IMR-90 (cell line): ENCODE measurements around the gene ROMO1. TPM values are rescaled to one million over a fixed set of nuclear protein-coding genes. Genes with fewer than 3 reads are reported as not detected.

ENCODE experiments used
- ATAC-seq: fragments of 200-7000 bp; cut with Tn5 transposase; 2 replicates; pipeline ENCODE4 v1.9.1; 2020; ENCODE audit warnings: low read depth, mild to moderate bottlenecking, moderate library complexity
- BruUV-seq: library from RNA; stranded (reverse); fragments of 400-500 nt; replicated peaks from 2 replicates; lab custom pipeline; 2021; lab: Mats Ljungman, UMichigan
- CTCF ChIA-PET: fragments of 300-600 bp; formaldehyde crosslinking; extraction: SDS; loops from one replicate; lab custom pipeline; 2021; ENCODE audit warnings: antibody characterized with exemption; lab: Yijun Ruan, JAX
- POLR2A ChIA-PET: fragments of 300-600 bp; sonication (Branson Sonifier 250); formaldehyde crosslinking; loops from one replicate; lab custom pipeline; 2022; ENCODE audit warnings: antibody characterized with exemption; ENCODE audit not compliant: unreplicated experiment; lab: Charles Lee
- DNase-seq: peaks from one replicate; pipeline ENCODE4 v3.0.0; 2013
- H2AFZ ChIP-seq: replicated peaks from 2 replicates; pipeline ENCODE3; 2013; ENCODE audit warnings: low read length, mild to moderate bottlenecking; ENCODE audit not compliant: poor library complexity
- H2AK5ac ChIP-seq: 2 replicates; pipeline ENCODE4 v1.6.1; 2013; ENCODE audit warnings: low read depth, low read length, inconsistent platforms
- H2AK9ac ChIP-seq: replicated peaks from 2 replicates; pipeline ENCODE3; 2013; ENCODE audit warnings: mild to moderate bottlenecking, low read depth, low read length, moderate library complexity; ENCODE audit not compliant: poor library complexity
- H2BK120ac ChIP-seq: 2 replicates; pipeline ENCODE4 v1.6.1; 2013; ENCODE audit warnings: low read depth, low read length, inconsistent platforms
- H2BK15ac ChIP-seq: 3 replicates; pipeline ENCODE4 v1.6.1; 2013; ENCODE audit warnings: low read depth, low read length, inconsistent platforms
- H2BK20ac ChIP-seq: 2 replicates; pipeline ENCODE4 v1.6.1; 2013; ENCODE audit warnings: low read depth, mild to moderate bottlenecking, inconsistent platforms, low read length, moderate library complexity
- H2BK5ac ChIP-seq: 2 replicates; pipeline ENCODE4 v1.6.1; 2013; ENCODE audit warnings: mild to moderate bottlenecking, low read depth, low read length, inconsistent platforms; ENCODE audit not compliant: poor library complexity, severe bottlenecking
- H3K14ac ChIP-seq: replicated peaks from 2 replicates; pipeline ENCODE4 v1.6.1; 2013; ENCODE audit warnings: low read depth, low read length, inconsistent platforms
- H3K18ac ChIP-seq: 2 replicates; pipeline ENCODE4 v1.6.1; 2013; ENCODE audit warnings: low read depth, low read length, control low read depth
- H3K23ac ChIP-seq: 2 replicates; pipeline ENCODE4 v1.6.1; 2013; ENCODE audit warnings: low read depth, low read length, inconsistent platforms
- H3K27ac ChIP-seq: 2 replicates; pipeline ENCODE4 v1.5.1; 2013; ENCODE audit warnings: mild to moderate bottlenecking, control low read depth, low read length; ENCODE audit not compliant: insufficient read depth
- H3K27me3 ChIP-seq: 2 replicates; pipeline ENCODE4 v1.6.1; 2013; ENCODE audit warnings: low read length; ENCODE audit not compliant: control insufficient read depth, insufficient read depth
- H3K36me3 ChIP-seq: 2 replicates; pipeline ENCODE4 v1.6.1; 2013; ENCODE audit warnings: low read length, mixed read lengths; ENCODE audit not compliant: control insufficient read depth, insufficient read depth
- H3K4ac ChIP-seq: 2 replicates; pipeline ENCODE4 v1.6.1; 2013; ENCODE audit warnings: low read depth, low read length, inconsistent platforms
- H3K4me1 ChIP-seq: 2 replicates; pipeline ENCODE4 v1.6.1; 2013; ENCODE audit warnings: low read length, mixed read lengths; ENCODE audit not compliant: control insufficient read depth, insufficient read depth
- H3K4me2 ChIP-seq: 2 replicates; pipeline ENCODE4 v1.6.1; 2013; ENCODE audit warnings: low read depth, mild to moderate bottlenecking, control low read depth, low read length, moderate library complexity
- H3K4me3 ChIP-seq: 2 replicates; pipeline ENCODE4 v1.5.1; 2013; ENCODE audit warnings: low read depth, mild to moderate bottlenecking, control low read depth, low read length, moderate library complexity; ENCODE audit not compliant: insufficient read depth
- H3K56ac ChIP-seq: 2 replicates; pipeline ENCODE4 v1.6.1; 2013; ENCODE audit warnings: low read length, inconsistent platforms; ENCODE audit not compliant: insufficient read depth; ENCODE audit errors: extremely low read depth
- H3K79me1 ChIP-seq, 2 experiments: 2 replicates each; pipeline ENCODE4 v1.6.1; 2013; ENCODE audit warnings: low read length in 2 of 2, inconsistent platforms in 1 of 2, low read depth in 1 of 2
- H3K9ac ChIP-seq: 2 replicates; pipeline ENCODE4 v1.6.1; 2013; ENCODE audit warnings: low read depth, low read length, control low read depth
- H3K9me1 ChIP-seq: 2 replicates; pipeline ENCODE4 v1.6.1; 2013; ENCODE audit warnings: low read length, inconsistent platforms; ENCODE audit not compliant: insufficient read depth
- H3K9me3 ChIP-seq: 2 replicates; pipeline ENCODE4 v1.6.1; 2013; ENCODE audit warnings: low read length; ENCODE audit not compliant: control insufficient read depth, insufficient read depth
- H4K20me1 ChIP-seq: 2 replicates; pipeline ENCODE4 v1.6.1; 2013; ENCODE audit warnings: low read length, inconsistent platforms; ENCODE audit not compliant: insufficient read depth
- H4K5ac ChIP-seq: 2 replicates; pipeline ENCODE4 v1.6.1; 2013; ENCODE audit warnings: mild to moderate bottlenecking, low read depth, low read length, control low read depth
- H4K8ac ChIP-seq, 2 experiments: 2 replicates each; pipeline ENCODE4 v1.6.1; 2013; ENCODE audit warnings: low read depth in 2 of 2, low read length in 2 of 2, control low read depth in 1 of 2, inconsistent platforms in 1 of 2
- H4K91ac ChIP-seq: 2 replicates; pipeline ENCODE4 v1.6.1; 2013; ENCODE audit warnings: low read depth, low read length, inconsistent platforms; ENCODE audit not compliant: insufficient read depth
- NFE2L2 ChIP-seq: fragments of 150-350 bp; IDR thresholded peaks from 2 replicates; pipeline ENCODE4 v1.6.1; 2016; ENCODE audit warnings: low read depth, mild to moderate bottlenecking, low read length
- WGBS, 2 experiments: methylation state at CpG; one replicate each; pipeline versions ENCODE4 v1.1.5 to v1.1.7; 2013; ENCODE audit warnings: missing lambda C conversion rate in 2 of 2; ENCODE audit not compliant: insufficient read length in 1 of 2; ENCODE audit errors: extremely low coverage in 2 of 2; 5-methylcytosine and 5-hydroxymethylcytosine counted together
- dilution Hi-C: fragments of 300-500 bp; cut with HindIII; formaldehyde crosslinking; loops from one replicate; pipeline ENCODE4 v1.14.3; 2018; ENCODE audit warnings: low sequenced_read_pairs; ENCODE audit not compliant: unreplicated experiment
- in situ Hi-C: fragments of 300-500 bp; cut with MboI; formaldehyde crosslinking; loops from 3 replicates; pipeline ENCODE4 v1.14.3; 2019; ENCODE audit warnings: low sequenced_read_pairs, inconsistent platforms, mixed read lengths
- intact Hi-C: fragments of 100-400 bp; cut with micrococcal nuclease; formaldehyde crosslinking; loops from 2 replicates; pipeline ENCODE4 v1.10.0; 2022
- polyA plus RNA-seq, 3 experiments: library from polyadenylated mRNA; depleted of rRNA; stranded (reverse); fragments of >200 nt; gene quantifications; 2 replicates each; pipeline ENCODE4 v1.2.3, GENCODE V29; 2012; ENCODE audit warnings: low replicate concordance in 1 of 3
- total RNA-seq: library from RNA; depleted of rRNA; stranded (reverse); fragments of >200 nt; gene quantifications from 2 replicates; pipeline ENCODE4 v1.2.3, GENCODE V29; 2012
- TF ChIP-seq, protein P1 (sequence below): conservative IDR thresholded peaks from 2 replicates; pipeline ENCODE4 v1.5.1; 2012; ENCODE audit warnings: mild to moderate bottlenecking, low read depth, low read length, improper control_type of control experiment

The ROMO1 gene
- total and polyA plus RNA-seq, 2 of the 4 experiments (the other 2 are of a cell fraction): 223 to 555 TPM

- Histone ChIP-seq H3K9me3 (no peaks in the 10 kb centered on the region), H3K27ac (no peak overlapping the region), H2AK9ac (no peak overlapping the region), H3K4me3 (no peak overlapping the region), H3K4me2 (no peak overlapping the region), H3K9me1 (no peaks in the 10 kb centered on the region), H4K20me1 (peaks cover 69% of the 10 kb centered on the region), H3K36me3 (peaks cover 65% of the 10 kb centered on the region), H3K4me1 (no peaks in the 10 kb centered on the region), H3K27me3 (no peaks in the 10 kb centered on the region), H3K23ac (no peak overlapping the region), H3K18ac (no peak overlapping the region), H2AFZ (no peak overlapping the region), H4K8ac (no peak overlapping the region), H2BK15ac (no peak overlapping the region), H4K5ac (no peak overlapping the region), H2BK20ac (no peak overlapping the region), H2BK120ac (no peak overlapping the region), H3K4ac (no peak overlapping the region), H3K9ac (no peak overlapping the region), H3K79me1 (peaks cover 9 to 46% of the 10 kb centered on the region in 2 experiments), H2BK5ac (no peak overlapping the region), H4K91ac (no peak overlapping the region), H2AK5ac (no peak overlapping the region), H3K56ac (no peak overlapping the region), H3K14ac (no peak overlapping the region)
- dilution Hi-C loops: no loop called here
- DNase-seq (no peak), ATAC-seq (no peak)
- ChIA-PET POLR2A (interaction anchor here (0.9 kb wide), 1 partner anchor 34 kb away, joined by 5 read pairs; the partner anchor contains the start of gene RBM39), CTCF (no interaction called here)
- no CpG with 5 or more reads among the region's 1 CpG for WGBS, 2 experiments
- in situ Hi-C loops: no loop called here
- BruUV-seq: no TSS peak
- TF ChIP-seq, protein P1, sequence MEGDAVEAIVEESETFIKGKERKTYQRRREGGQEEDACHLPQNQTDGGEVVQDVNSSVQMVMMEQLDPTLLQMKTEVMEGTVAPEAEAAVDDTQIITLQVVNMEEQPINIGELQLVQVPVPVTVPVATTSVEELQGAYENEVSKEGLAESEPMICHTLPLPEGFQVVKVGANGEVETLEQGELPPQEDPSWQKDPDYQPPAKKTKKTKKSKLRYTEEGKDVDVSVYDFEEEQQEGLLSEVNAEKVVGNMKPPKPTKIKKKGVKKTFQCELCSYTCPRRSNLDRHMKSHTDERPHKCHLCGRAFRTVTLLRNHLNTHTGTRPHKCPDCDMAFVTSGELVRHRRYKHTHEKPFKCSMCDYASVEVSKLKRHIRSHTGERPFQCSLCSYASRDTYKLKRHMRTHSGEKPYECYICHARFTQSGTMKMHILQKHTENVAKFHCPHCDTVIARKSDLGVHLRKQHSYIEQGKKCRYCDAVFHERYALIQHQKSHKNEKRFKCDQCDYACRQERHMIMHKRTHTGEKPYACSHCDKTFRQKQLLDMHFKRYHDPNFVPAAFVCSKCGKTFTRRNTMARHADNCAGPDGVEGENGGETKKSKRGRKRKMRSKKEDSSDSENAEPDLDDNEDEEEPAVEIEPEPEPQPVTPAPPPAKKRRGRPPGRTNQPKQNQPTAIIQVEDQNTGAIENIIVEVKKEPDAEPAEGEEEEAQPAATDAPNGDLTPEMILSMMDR: no peak
- no peak for TF ChIP-seq NFE2L2
- intact Hi-C loops: loop anchor here (10.0 kb wide), 1 partner anchor 176 kb away; no protein-coding TSS in a partner anchor
Observed at GRCh38 chr20:35708502-35708901, 9.3 kb downstream of the ROMO1 start.
